ENCODE measurements around the gene BNC1.

DNA sequence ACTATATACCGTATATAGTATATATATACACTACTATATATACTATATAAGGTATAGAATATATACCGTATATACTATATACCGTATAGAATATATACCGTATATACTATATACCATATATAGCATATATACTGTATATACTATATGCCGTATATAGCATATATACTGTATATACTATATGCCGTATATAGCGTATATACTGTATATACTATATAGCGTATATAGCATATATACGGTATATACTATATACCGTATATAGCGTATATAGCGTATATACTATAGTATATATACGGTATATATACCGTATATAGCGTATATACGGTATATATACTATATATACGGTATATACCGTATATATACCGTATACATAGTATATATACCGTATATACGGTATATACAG, 54.2 kb downstream of the BNC1 start:
- TF ChIP-seq EZH2 (IDR thresholded peaks at IDR 0.05; ENCODE audit: insufficient read depth, poor library complexity, severe bottlenecking) (no peak), EZH2phosphoT487 (IDR thresholded peaks at IDR 0.05; ENCODE audit: insufficient read depth, low read depth) (no peak)
